HepG2 (cell line): Measurements from ENCODE around the gene THRA. TPM values are rescaled to one million over a fixed set of nuclear protein-coding genes. Genes with fewer than 3 reads are reported as not detected.
A peak's percentile ranks its signal among the peaks of the same experiment; 100 is the strongest.

Source experiments
- ATAC-seq: fragments of 200-7000 bp; cut with Tn5 transposase; 3 replicates; pipeline ENCODE4 v1.9.1; 2020; ENCODE audit warnings: mild to moderate bottlenecking, moderate library complexity
- BruUV-seq: library from RNA; stranded (reverse); fragments of 400-500 nt; replicated peaks from 2 replicates; lab custom pipeline; 2021; lab: Mats Ljungman, UMichigan
- CTCF ChIA-PET: fragments of 300-600 bp; formaldehyde crosslinking; extraction: SDS; loops from one replicate; lab custom pipeline; 2021; ENCODE audit warnings: low total read pairs, inconsistent platforms, low intra/inter-chr PET ratio; lab: Yijun Ruan, JAX
- POLR2A ChIA-PET: fragments of 350-600 bp; sonication (Branson Sonifier 250); formaldehyde crosslinking; loops from one replicate; lab custom pipeline; 2020; ENCODE audit warnings: antibody characterized with exemption, inconsistent platforms; lab: Yijun Ruan, JAX
- DNase-seq: peaks from one replicate; pipeline ENCODE4 v3.0.0-alpha.2; 2015; ENCODE audit warnings: low spot score
- FAIRE-seq: peaks from 3 replicates; lab custom pipeline; 2011; peaks lifted over from hg19 to GRCh38; lab: Jason Lieb, UNC
- H2AFZ ChIP-seq: one replicate; pipeline ENCODE4 v1.6.1; 2011; ENCODE audit warnings: low read length, inconsistent platforms
- H3K27ac ChIP-seq: fragments of 300-600 bp; 3 replicates; pipeline ENCODE4 v1.8.0; 2011; ENCODE audit warnings: mixed run types, mild to moderate bottlenecking, mixed read lengths, low read length, inconsistent platforms; ENCODE audit not compliant: insufficient read depth; ENCODE audit errors: extremely low read length
- H3K27me3 ChIP-seq, 2 experiments: fragments of 200-600 bp in 1 of 2; 2 replicates in 1 of 2; 3 replicates in 1 of 2; pipeline versions ENCODE4 v1.6.0 to v1.8.0; 2011; ENCODE audit warnings: low read length in 2 of 2, mild to moderate bottlenecking in 2 of 2, moderate library complexity in 2 of 2, inconsistent platforms in 1 of 2; ENCODE audit not compliant: insufficient read depth in 2 of 2, control insufficient read depth in 1 of 2
- H3K36me3 ChIP-seq, 2 experiments: fragments of 200-600 bp in 1 of 2; replicated peaks in 1 of 2; 2 replicates in 1 of 2; 3 replicates in 1 of 2; pipeline versions ENCODE4 v1.5.1 to v1.8.0; 2011; ENCODE audit warnings: low read length in 2 of 2, inconsistent platforms in 1 of 2; ENCODE audit not compliant: insufficient read depth in 2 of 2, control insufficient read depth in 1 of 2
- H3K4me1 ChIP-seq: 2 replicates; pipeline ENCODE4 v1.5.1; 2012; ENCODE audit warnings: low read length, inconsistent platforms; ENCODE audit not compliant: insufficient read depth
- H3K4me2 ChIP-seq: 2 replicates; pipeline ENCODE4 v1.6.0; 2011; ENCODE audit warnings: low read depth, low read length, inconsistent platforms
- H3K4me3 ChIP-seq, 3 experiments: fragments of 200-600 bp in 1 of 3; sonication (generic), shearing (Covaris generic) in 1 of 3; replicated peaks in 1 of 3; 2 replicates each; pipeline ENCODE4 v1.5.1; 2011 to 2016; ENCODE audit warnings: low read length in 3 of 3, inconsistent platforms in 2 of 3, low read depth in 2 of 3, mild to moderate bottlenecking in 2 of 3, control low read depth in 1 of 3, mixed read lengths in 1 of 3; ENCODE audit not compliant: insufficient read depth in 1 of 3
- H3K79me2 ChIP-seq: one replicate; pipeline ENCODE4 v1.6.1; 2011; ENCODE audit warnings: low read length, inconsistent platforms; ENCODE audit not compliant: insufficient read depth
- H3K9ac ChIP-seq: 2 replicates; pipeline ENCODE4 v1.6.0; 2011; ENCODE audit warnings: mild to moderate bottlenecking, low read depth, low read length, inconsistent platforms; ENCODE audit not compliant: insufficient read depth
- H3K9me3 ChIP-seq: 2 replicates; pipeline ENCODE4 v1.5.1; 2012; ENCODE audit warnings: mild to moderate bottlenecking, low read length
- H4K20me1 ChIP-seq: 2 replicates; pipeline ENCODE4 v1.6.0; 2011; ENCODE audit warnings: inconsistent platforms, mild to moderate bottlenecking, low read length, moderate library complexity; ENCODE audit not compliant: insufficient read depth
- ATM ChIP-seq: fragments of 450-650 bp; IDR thresholded peaks from 2 replicates; pipeline ENCODE4 v1.7.1; 2017; ENCODE audit warnings: mild to moderate bottlenecking, borderline replicate concordance
- FOXC1 ChIP-seq: sonication (generic); formaldehyde crosslinking; IDR thresholded peaks from 2 replicates; pipeline ENCODE4 v1.8.0; 2022; ENCODE audit warnings: mild to moderate bottlenecking, missing genetic modification reagents, borderline replicate concordance
- HMG20B ChIP-seq: conservative IDR thresholded peaks from 2 replicates; pipeline ENCODE4 v1.6.1; 2016; ENCODE audit warnings: missing genetic modification reagents, missing compliant biosample characterization
- KDM3A ChIP-seq: IDR thresholded peaks from 2 replicates; pipeline ENCODE4 v1.6.1; 2018; ENCODE audit warnings: low read depth, missing compliant biosample characterization
- MTERF4 ChIP-seq: sonication (generic); formaldehyde crosslinking; IDR thresholded peaks from 2 replicates; pipeline ENCODE4 v1.8.0; 2023; ENCODE audit warnings: mild to moderate bottlenecking, missing genetic modification reagents
- MYC ChIP-seq: sonication (generic); formaldehyde crosslinking; IDR thresholded peaks from 2 replicates; pipeline ENCODE4 v1.9.0; 2021; ENCODE audit warnings: missing genetic modification reagents, borderline replicate concordance
- NCOR1 ChIP-seq: fragments of 200-600 bp; sonication (generic); IDR thresholded peaks from 2 replicates; pipeline ENCODE4 v1.7.0; 2017; ENCODE audit warnings: antibody characterized with exemption, low read length, borderline replicate concordance
- PHF5A ChIP-seq: IDR thresholded peaks from one replicate; pipeline ENCODE4 v1.6.1; 2018; ENCODE audit warnings: low read depth, missing genetic modification reagents; ENCODE audit not compliant: unreplicated experiment
- RBFOX2 ChIP-seq: fragments of 200-400 bp; formaldehyde crosslinking; IDR thresholded peaks from 2 replicates; pipeline ENCODE4 v1.6.1; 2017; ENCODE audit warnings: low read depth, mild to moderate bottlenecking, low read length
- SALL1 ChIP-seq: sonication (generic); formaldehyde crosslinking; IDR thresholded peaks from 2 replicates; pipeline ENCODE4 v1.8.0; 2022; ENCODE audit warnings: mild to moderate bottlenecking, missing genetic modification reagents
- TEAD2 ChIP-seq: sonication (generic); formaldehyde crosslinking; IDR thresholded peaks from 2 replicates; pipeline ENCODE4 v1.9.0; 2021; ENCODE audit warnings: missing genetic modification reagents
- ZMAT3 ChIP-seq: sonication (generic); formaldehyde crosslinking; conservative IDR thresholded peaks from 2 replicates; pipeline ENCODE4 v1.7.0; 2021; ENCODE audit warnings: missing genetic modification reagents
- ZNF563 ChIP-seq: sonication (generic); formaldehyde crosslinking; IDR thresholded peaks from 2 replicates; pipeline ENCODE4 v1.8.0; 2022; ENCODE audit warnings: mild to moderate bottlenecking, moderate library complexity, missing genetic modification reagents
- ZNF616 ChIP-seq: sonication (generic); formaldehyde crosslinking; IDR thresholded peaks from 2 replicates; pipeline ENCODE4 v1.5.0; 2020; ENCODE audit warnings: low read depth, mild to moderate bottlenecking, missing genetic modification reagents
- ZNF720 ChIP-seq: sonication (generic); formaldehyde crosslinking; IDR thresholded peaks from 2 replicates; pipeline ENCODE4 v1.4.0; 2020; ENCODE audit warnings: missing genetic modification reagents
- ZNF790 ChIP-seq: sonication (generic); formaldehyde crosslinking; IDR thresholded peaks from 2 replicates; pipeline ENCODE4 v1.8.0; 2022; ENCODE audit warnings: missing genetic modification reagents, mild to moderate bottlenecking, borderline replicate concordance
- ZNF891 ChIP-seq: sonication (generic); formaldehyde crosslinking; IDR thresholded peaks from 2 replicates; pipeline ENCODE4 v1.5.0; 2020; ENCODE audit warnings: mild to moderate bottlenecking, missing genetic modification reagents
- WGBS: methylation state at CpG from one replicate; pipeline ENCODE4 v1.1.6; 2017; ENCODE audit warnings: low lambda C conversion rate; 5-methylcytosine and 5-hydroxymethylcytosine counted together
- in situ Hi-C: cut with HindIII; loops from 2 replicates; pipeline ENCODE4 v1.10.0; 2017; ENCODE audit warnings: low pct_unique_long_range_greater_than_20kb; ENCODE audit not compliant: extremely low pct_ligation_motif_present
- intact Hi-C: fragments of 100-400 bp; cut with micrococcal nuclease; formaldehyde crosslinking; loops from one replicate; pipeline ENCODE4 v1.10.0; 2022; ENCODE audit not compliant: unreplicated experiment
- polyA plus RNA-seq, 8 experiments: library from polyadenylated mRNA; depleted of rRNA in 3 of 8; stranded (reverse) in 7 of 8; unstranded in 1 of 8; fragments of >200 nt; fragmentation: Illumina TruSeq in 4 of 8; extraction: Trizol in 4 of 8; gene quantifications; 2 replicates each; pipeline versions ENCODE4 v1.2.1 to v1.2.3, GENCODE V29; 2011 to 2016; ENCODE audit warnings: low read depth in 4 of 8, missing spikeins in 1 of 8, mixed read lengths in 1 of 8; ENCODE audit not compliant: insufficient read depth in 1 of 8
- total RNA-seq, 5 experiments: library from RNA; depleted of rRNA; stranded (reverse); fragments of >200 nt; fragmentation: Illumina TruSeq; extraction: Trizol; gene quantifications; 2 replicates each; pipeline ENCODE4 v1.2.3, GENCODE V29; 2016; ENCODE audit warnings: low read depth in 1 of 5
- TF ChIP-seq, protein P1 (sequence below): sonication (generic); formaldehyde crosslinking; IDR thresholded peaks from 2 replicates; pipeline ENCODE4 v1.8.0; 2022; ENCODE audit warnings: missing genetic modification reagents, low read depth, mild to moderate bottlenecking, borderline replicate concordance
- TF ChIP-seq, protein P2 (sequence below): sonication (generic); formaldehyde crosslinking; IDR thresholded peaks from 2 replicates; pipeline ENCODE4; 2020; ENCODE audit warnings: missing genetic modification reagents, mild to moderate bottlenecking, borderline replicate concordance
- TF ChIP-seq, protein P3 (sequence below): sonication (generic); formaldehyde crosslinking; IDR thresholded peaks from 2 replicates; pipeline ENCODE4 v1.8.1; 2023; ENCODE audit warnings: mild to moderate bottlenecking, missing genetic modification reagents, borderline replicate concordance

The THRA gene
- total and polyA plus RNA-seq, 2 of the 13 experiments (the other 11 are each of a cell fraction or from before 2014, with no cell fraction given): 8.0 to 9.9 TPM

DNA sequence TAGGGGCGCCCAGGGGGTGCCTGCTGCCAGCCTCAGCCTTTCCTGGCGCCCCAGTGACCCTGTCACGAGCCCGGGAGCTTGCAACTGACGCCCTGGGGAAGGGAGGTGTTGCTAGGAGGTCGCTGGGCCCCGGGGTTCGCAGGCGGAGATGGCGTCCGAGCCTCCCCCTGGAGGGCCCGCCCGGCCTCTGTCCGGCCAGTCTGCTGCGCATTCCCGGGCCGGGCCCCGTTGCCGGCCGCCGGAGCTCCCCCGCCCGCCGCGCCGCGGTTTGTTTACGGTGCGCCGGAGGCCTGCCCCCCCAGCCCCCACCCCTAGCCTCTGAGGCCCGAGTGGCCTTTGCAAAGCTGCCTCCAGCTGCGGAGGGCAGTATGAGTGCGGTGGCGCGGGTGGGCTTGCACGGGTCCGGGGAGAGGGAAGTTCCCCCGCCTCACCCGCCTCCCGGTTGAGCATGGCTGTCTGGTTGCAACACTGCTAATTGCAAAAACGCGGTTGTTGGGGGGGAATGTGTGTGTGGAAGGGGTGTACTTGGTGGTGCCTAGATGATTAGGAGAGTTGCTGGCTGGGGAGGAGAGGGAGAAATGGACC is 514 bp downstream of the THRA start:
- Histone ChIP-seq H2AFZ (no peak overlapping the region), H4K20me1 (no peaks in the 10 kb centered on the region), H3K36me3 (no peaks in the 10 kb centered on the region), H3K9me3 (no peaks in the 10 kb centered on the region), H3K27me3 (peaks cover 2 to 22% of the 10 kb centered on the region in 2 experiments; a peak in 4 of 5 replicates), H3K9ac (peak overlapping the region; percentile 87), H3K79me2 (peaks cover 6% of the 10 kb centered on the region), H3K4me2 (peak overlapping the region; percentile 98), H3K4me1 (peaks cover 80% of the 10 kb centered on the region), H3K27ac (peak overlapping the region; percentile 68), H3K4me3 (peak overlapping the region; percentile 92 to 99 (median 96))
- in situ Hi-C loops (no loop called here), intact Hi-C loops (loop anchor here (1.0 kb wide), 2 partner anchors 8 to 48 kb away; no protein-coding TSS in a partner anchor)
- ChIA-PET POLR2A (interaction anchor here (0.8 to 4.2 kb wide), 9 partner anchors 9 to 77 kb away, joined by 3 to 29 read pairs (median 16); partner anchors contain the start of genes CASC3, MED24 and NR1D1), CTCF (interaction anchor here (0.8 to 3.0 kb wide), 5 partner anchors 9 to 105 kb away, joined by 3 to 25 read pairs (median 3); no protein-coding TSS in a partner anchor)
- under 1% methylated on average over 15 of the region's 42 CpGs for WGBS
- DNase-seq (peak; percentile 41), FAIRE-seq (peak; percentile 60), ATAC-seq (peak; percentile 80)
- no TSS peak for BruUV-seq
- TF ChIP-seq, protein P1, sequence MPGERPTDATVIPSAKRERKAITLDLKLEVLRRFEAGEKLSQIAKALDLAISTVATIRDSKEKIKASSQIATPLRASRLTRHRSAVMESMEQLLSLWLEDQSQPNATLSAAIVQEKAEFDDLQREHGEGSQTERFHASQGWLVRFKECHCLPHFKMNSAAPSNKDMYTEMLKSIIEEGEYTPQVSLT: no peak
- TF ChIP-seq NCOR1 (0 out of 2 replicates have a peak, but pooled peaks have one; percentile 28), MYC (peak; percentile 68; the same call in 1 of the 2 replicates), ZMAT3 (CRISPR knock-in tag) (peak; percentile 64; the same call in 1 of the 2 replicates), ZNF891 (no peak), RBFOX2 (peak; percentile 77), SALL1 (CRISPR knock-in tag) (peak; percentile 56; the same call in 1 of the 2 replicates), ZNF720 (CRISPR knock-in tag) (no peak), KDM3A (CRISPR knock-in tag) (0 out of 2 replicates have a peak, but pooled peaks have one; percentile 37), PHF5A (no peak), HMG20B (CRISPR knock-in tag) (0 out of 2 replicates have a peak, but pooled peaks have one; percentile 16), ZNF790 (CRISPR knock-in tag) (0 out of 2 replicates have a peak, but pooled peaks have one; percentile 56), TEAD2 (CRISPR knock-in tag) (no peak), ZNF616 (peak; percentile 73; the same call in 1 of the 2 replicates), ATM (no peak), MTERF4 (CRISPR knock-in tag) (0 out of 2 replicates have a peak, but pooled peaks have one; percentile 64), FOXC1 (CRISPR knock-in tag) (peak; percentile 61; the same call in 1 of the 2 replicates), ZNF563 (CRISPR knock-in tag) (peak; percentile 74; the same call in 1 of the 2 replicates)
- TF ChIP-seq, protein P2, sequence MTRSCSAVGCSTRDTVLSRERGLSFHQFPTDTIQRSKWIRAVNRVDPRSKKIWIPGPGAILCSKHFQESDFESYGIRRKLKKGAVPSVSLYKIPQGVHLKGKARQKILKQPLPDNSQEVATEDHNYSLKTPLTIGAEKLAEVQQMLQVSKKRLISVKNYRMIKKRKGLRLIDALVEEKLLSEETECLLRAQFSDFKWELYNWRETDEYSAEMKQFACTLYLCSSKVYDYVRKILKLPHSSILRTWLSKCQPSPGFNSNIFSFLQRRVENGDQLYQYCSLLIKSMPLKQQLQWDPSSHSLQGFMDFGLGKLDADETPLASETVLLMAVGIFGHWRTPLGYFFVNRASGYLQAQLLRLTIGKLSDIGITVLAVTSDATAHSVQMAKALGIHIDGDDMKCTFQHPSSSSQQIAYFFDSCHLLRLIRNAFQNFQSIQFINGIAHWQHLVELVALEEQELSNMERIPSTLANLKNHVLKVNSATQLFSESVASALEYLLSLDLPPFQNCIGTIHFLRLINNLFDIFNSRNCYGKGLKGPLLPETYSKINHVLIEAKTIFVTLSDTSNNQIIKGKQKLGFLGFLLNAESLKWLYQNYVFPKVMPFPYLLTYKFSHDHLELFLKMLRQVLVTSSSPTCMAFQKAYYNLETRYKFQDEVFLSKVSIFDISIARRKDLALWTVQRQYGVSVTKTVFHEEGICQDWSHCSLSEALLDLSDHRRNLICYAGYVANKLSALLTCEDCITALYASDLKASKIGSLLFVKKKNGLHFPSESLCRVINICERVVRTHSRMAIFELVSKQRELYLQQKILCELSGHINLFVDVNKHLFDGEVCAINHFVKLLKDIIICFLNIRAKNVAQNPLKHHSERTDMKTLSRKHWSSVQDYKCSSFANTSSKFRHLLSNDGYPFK (CRISPR knock-in tag): no peak; the same call in 1 of the 2 replicates
- TF ChIP-seq, protein P3, sequence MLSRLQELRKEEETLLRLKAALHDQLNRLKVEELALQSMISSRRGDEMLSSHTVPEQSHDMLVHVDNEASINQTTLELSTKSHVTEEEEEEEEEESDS (CRISPR knock-in tag): no peak
